ENCODE measurements around the gene SMIM10L2A. TPM values are rescaled to one million over a fixed set of nuclear protein-coding genes. Genes with fewer than 3 reads are reported as not detected.

The SMIM10L2A gene
- total RNA-seq, 1 experiment from 2014 or later = 18.3 TPM

GRCh38 chrX:135432453-135432852 is 10.7 kb downstream of the SMIM10L2A start:
- Mint-ChIP-seq H3K4me3 (no peak overlapping the region), H3K9me3 (peaks cover 67 to 77% of the 10 kb centered on the region in 2 experiments), H3K27me3 (ENCODE audit: low read depth) (peaks cover 10% of the 10 kb centered on the region), H3K27ac (no peak overlapping the region), H3K36me3 (ENCODE audit: insufficient read depth in 1 of 3, low read depth in 3 of 3) (peaks cover 0 to 26% (median 7%) of the 10 kb centered on the region in 3 experiments), H3K4me1 (peaks cover 8 to 11% of the 10 kb centered on the region in 2 experiments)
- H3T11ph ChIP-seq (ENCODE audit: low read length) = no peak overlapping the region
- no peak overlapping the region for H3K23ac ChIP-seq (ENCODE audit: insufficient read length, low read depth, low read length)
- no peak overlapping the region for H4K5ac ChIP-seq (ENCODE audit: insufficient read length, low read depth, low read length)
- H2AK5ac ChIP-seq (ENCODE audit: insufficient read length, low read length) = no peak overlapping the region
- no peaks in the 10 kb centered on the region for H3K79me2 ChIP-seq (ENCODE audit: insufficient read depth, low read length)
- H2BK20ac ChIP-seq (ENCODE audit: low read depth, low read length, poor library complexity, severe bottlenecking) = no peak overlapping the region
- no peak overlapping the region for H3K14ac ChIP-seq (ENCODE audit: insufficient read depth, low read length)
- no peak overlapping the region for H2AFZ ChIP-seq (ENCODE audit: low read length)
- no peak overlapping the region for H2BK15ac ChIP-seq (ENCODE audit: low read depth, low read length)
- DNase-seq = no peak
- no peaks in the 10 kb centered on the region for H3K79me1 ChIP-seq (ENCODE audit: insufficient read depth, low read depth, low read length, poor library complexity, severe bottlenecking)
- H2BK5ac ChIP-seq (ENCODE audit: insufficient read length, low read length) = no peak overlapping the region
- 0 out of 3 replicates have a peak, but pooled peaks have one; percentile 9 for TF ChIP-seq CTCF (conservative IDR thresholded peaks at IDR 0.05)
- H2BK120ac ChIP-seq (ENCODE audit: low read depth, low read length, poor library complexity, severe bottlenecking) = no peak overlapping the region
- no peak overlapping the region for H3K18ac ChIP-seq (ENCODE audit: insufficient read length, low read depth, low read length)
- peaks cover 14% of the 10 kb centered on the region for H3K9me3 ChIP-seq (ENCODE audit: control insufficient read depth, low read depth, low read length)
- H3K27ac ChIP-seq (ENCODE audit: insufficient read length, low read depth, low read length) = no peak overlapping the region
- H3K4me1 ChIP-seq (ENCODE audit: insufficient read depth, low read length) = no peaks in the 10 kb centered on the region
- H4K91ac ChIP-seq (ENCODE audit: insufficient read length, low read depth, low read length) = no peak overlapping the region
- H3K9ac ChIP-seq (ENCODE audit: extremely low read depth, insufficient read length, low read length) = no peak overlapping the region
- H2BK12ac ChIP-seq (ENCODE audit: insufficient read length, low read depth, low read length) = no peak overlapping the region
- no peaks in the 10 kb centered on the region for H3K27me3 ChIP-seq (ENCODE audit: insufficient read depth, low read length)
- H3K56ac ChIP-seq (ENCODE audit: insufficient read length, low read depth, low read length) = no peak overlapping the region
- no peak overlapping the region for H4K8ac ChIP-seq (replicated peaks; ENCODE audit: insufficient read length, low read depth, low read length)
- no peak overlapping the region for H3K4ac ChIP-seq (ENCODE audit: low read depth, low read length)
- no peaks in the 10 kb centered on the region for H3K23me2 ChIP-seq (ENCODE audit: insufficient read length, low read depth, low read length, poor library complexity, severe bottlenecking)
- H3K4me2 ChIP-seq (ENCODE audit: insufficient read depth, insufficient read length, low read length) = no peak overlapping the region
- H4K20me1 ChIP-seq (ENCODE audit: control insufficient read depth, insufficient read depth, insufficient read length) = no peaks in the 10 kb centered on the region
- WGBS (ENCODE audit: extremely low coverage, insufficient read length, low lambda C conversion rate) = no CpG with 5 or more reads among the region's 13 CpGs
